ENCODE measurements around the gene SPDYE17.
"Not testable (repeated sequence)": the region's sequence is repeated elsewhere in the genome, so short reads cannot be mapped to it uniquely, and the experiment has no call there.

- not testable (repeated sequence) for TF ChIP-seq CTCF (IDR thresholded peaks at IDR 0.05); ZFX (IDR thresholded peaks at IDR 0.05; ENCODE audit: borderline replicate concordance)
Measured at GRCh38 chr7:77071108-77071507, 38.9 kb upstream of the SPDYE17 start.
